ENCODE results near the gene RGS11.

GRCh38 chr16:272633-273546, 2.9 kb downstream of the RGS11 start:
- no peak for TF ChIP-seq POLR2AphosphoS5 (IDR thresholded peaks at IDR 0.05; ENCODE audit: low read depth, low read length)
- TF ChIP-seq, protein P1, sequence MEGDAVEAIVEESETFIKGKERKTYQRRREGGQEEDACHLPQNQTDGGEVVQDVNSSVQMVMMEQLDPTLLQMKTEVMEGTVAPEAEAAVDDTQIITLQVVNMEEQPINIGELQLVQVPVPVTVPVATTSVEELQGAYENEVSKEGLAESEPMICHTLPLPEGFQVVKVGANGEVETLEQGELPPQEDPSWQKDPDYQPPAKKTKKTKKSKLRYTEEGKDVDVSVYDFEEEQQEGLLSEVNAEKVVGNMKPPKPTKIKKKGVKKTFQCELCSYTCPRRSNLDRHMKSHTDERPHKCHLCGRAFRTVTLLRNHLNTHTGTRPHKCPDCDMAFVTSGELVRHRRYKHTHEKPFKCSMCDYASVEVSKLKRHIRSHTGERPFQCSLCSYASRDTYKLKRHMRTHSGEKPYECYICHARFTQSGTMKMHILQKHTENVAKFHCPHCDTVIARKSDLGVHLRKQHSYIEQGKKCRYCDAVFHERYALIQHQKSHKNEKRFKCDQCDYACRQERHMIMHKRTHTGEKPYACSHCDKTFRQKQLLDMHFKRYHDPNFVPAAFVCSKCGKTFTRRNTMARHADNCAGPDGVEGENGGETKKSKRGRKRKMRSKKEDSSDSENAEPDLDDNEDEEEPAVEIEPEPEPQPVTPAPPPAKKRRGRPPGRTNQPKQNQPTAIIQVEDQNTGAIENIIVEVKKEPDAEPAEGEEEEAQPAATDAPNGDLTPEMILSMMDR (IDR thresholded peaks at IDR 0.05), result no peak
- TF ChIP-seq REST (IDR thresholded peaks at IDR 0.05; ENCODE audit: insufficient read depth in 1 of 2, low read depth in 2 of 2, low read length in 1 of 2), result no peak
- no peak for TF ChIP-seq TCF7L2 (IDR thresholded peaks at IDR 0.05; ENCODE audit: low read depth, low read length)
- TF ChIP-seq SIN3A (IDR thresholded peaks at IDR 0.05; ENCODE audit: borderline replicate concordance, insufficient read depth, low read depth, low read length), result no peak

Measured in Panc1 (cell line).